Vagina (tissue), 2 donors: ENCODE measurements around the gene PRKCB.

Source experiments
- CTCF ChIP-seq, 3 experiments: fragments of 450-650 bp in 2 of 3; fragments of 200-600 bp in 1 of 3; sonication (generic) in 1 of 3; IDR thresholded peaks; one replicate each; pipeline ENCODE4 v1.5.1; 2017 to 2019; ENCODE audit warnings: antibody characterized with exemption in 3 of 3, mild to moderate bottlenecking in 2 of 3, moderate library complexity in 2 of 3
- POLR2A ChIP-seq, 2 donors: fragments of 450-650 bp; IDR thresholded peaks; one replicate each; pipeline ENCODE4 v1.6.1; 2017; ENCODE audit warnings: antibody characterized with exemption in 2 of 2, mild to moderate bottlenecking in 2 of 2, moderate library complexity in 2 of 2
- POLR2AphosphoS5 ChIP-seq, 2 donors: sonication (generic); formaldehyde crosslinking; IDR thresholded peaks; one replicate each; pipeline ENCODE4 v1.9.0; 2017; ENCODE audit warnings: antibody characterized with exemption in 2 of 2, mild to moderate bottlenecking in 2 of 2, low read depth in 1 of 2; ENCODE audit not compliant: insufficient read depth in 1 of 2

- peak in 1 of 3 experiments; percentile 6 for TF ChIP-seq CTCF (IDR thresholded peaks at IDR 0.05)
- TF ChIP-seq POLR2AphosphoS5 (IDR thresholded peaks at IDR 0.05; ENCODE audit: insufficient read depth in 1 of 2, low read depth in 1 of 2) = no peak
- no peak for TF ChIP-seq POLR2A (IDR thresholded peaks at IDR 0.05)
These were observed 417.4 kb downstream of the PRKCB start for GRCh38 chr16:24253192-24253591.
